GM23338 (cell line): ENCODE results near the gene USP20. TPM values are rescaled to one million over a fixed set of nuclear protein-coding genes. Genes with fewer than 3 reads are reported as not detected.

Experiments used
- ATAC-seq: fragments of 200-7000 bp; cut with Tn5 transposase; 3 replicates; pipeline ENCODE4 v1.9.1; 2020
- DNase-seq: peaks from one replicate; pipeline ENCODE4 v3.0.0-alpha.2; 2015; ENCODE audit warnings: low spot score
- H2AFZ ChIP-seq: fragments of 200-600 bp; sonication (generic); 2 replicates; pipeline ENCODE4 v1.8.0; 2016; ENCODE audit warnings: antibody characterized with exemption, mild to moderate bottlenecking, moderate library complexity
- H3F3A ChIP-seq: fragments of 200-600 bp; sonication (generic); replicated peaks from 2 replicates; pipeline ENCODE4 v1.8.0; 2017; ENCODE audit warnings: antibody characterized with exemption, mixed run types, low read depth
- H3K27ac ChIP-seq: fragments of 200-600 bp; sonication (generic); 2 replicates; pipeline ENCODE4 v1.6.1; 2016; ENCODE audit warnings: low read depth
- H3K27me3 ChIP-seq: fragments of 200-600 bp; sonication (generic); 2 replicates; pipeline ENCODE4 v1.8.0; 2016; ENCODE audit warnings: mild to moderate bottlenecking, mixed run types, moderate library complexity; ENCODE audit not compliant: insufficient read depth
- H3K36me3 ChIP-seq: fragments of 200-600 bp; sonication (generic); 2 replicates; pipeline ENCODE4 v1.8.0; 2016; ENCODE audit warnings: mild to moderate bottlenecking; ENCODE audit not compliant: insufficient read depth
- H3K4me1 ChIP-seq: fragments of 200-600 bp; sonication (generic); 2 replicates; pipeline ENCODE4 v1.8.0; 2016; ENCODE audit warnings: mild to moderate bottlenecking, moderate library complexity; ENCODE audit not compliant: insufficient read depth
- H3K4me2 ChIP-seq: fragments of 200-600 bp; sonication (generic); 2 replicates; pipeline ENCODE4 v1.7.1; 2017; ENCODE audit warnings: mixed run types
- H3K4me3 ChIP-seq: fragments of 200-600 bp; sonication (generic); 2 replicates; pipeline ENCODE4 v1.6.1; 2016; ENCODE audit warnings: mixed run types
- H3K79me2 ChIP-seq: fragments of 200-600 bp; sonication (generic); replicated peaks from 2 replicates; pipeline ENCODE4 v1.8.0; 2017; ENCODE audit warnings: mild to moderate bottlenecking; ENCODE audit not compliant: insufficient read depth
- H3K9me2 ChIP-seq: fragments of 200-600 bp; sonication (generic); 2 replicates; pipeline ENCODE4 v1.8.0; 2017; ENCODE audit not compliant: insufficient read depth
- H4K20me1 ChIP-seq: fragments of 200-600 bp; sonication (generic); replicated peaks from 2 replicates; pipeline ENCODE4 v1.8.0; 2017; ENCODE audit warnings: mild to moderate bottlenecking; ENCODE audit not compliant: insufficient read depth
- H3K27ac Mint-ChIP-seq: 2 replicates; pipeline ENCODE4 v1.8.0; 2020; ENCODE audit warnings: inconsistent platforms, mild to moderate bottlenecking, moderate library complexity, mixed read lengths
- H3K27me3 Mint-ChIP-seq: 3 replicates; pipeline ENCODE4 v1.8.0; 2022; ENCODE audit warnings: low read depth, mild to moderate bottlenecking, moderate library complexity, mixed read lengths, inconsistent platforms; ENCODE audit not compliant: insufficient read depth, poor library complexity
- H3K36me3 Mint-ChIP-seq: 3 replicates; pipeline ENCODE4 v1.8.0; 2021; ENCODE audit warnings: low read depth, mild to moderate bottlenecking, inconsistent platforms, moderate library complexity, mixed read lengths
- H3K4me1 Mint-ChIP-seq: 3 replicates; pipeline ENCODE4 v1.8.0; 2020; ENCODE audit warnings: mild to moderate bottlenecking, inconsistent platforms, mixed read lengths
- H3K4me3 Mint-ChIP-seq: 3 replicates; pipeline ENCODE4 v1.8.0; 2021; ENCODE audit warnings: moderate library complexity, mild to moderate bottlenecking, inconsistent platforms, mixed read lengths
- H3K9me3 Mint-ChIP-seq: 3 replicates; pipeline ENCODE4 v1.8.0; 2020; ENCODE audit warnings: moderate library complexity, mild to moderate bottlenecking, inconsistent platforms, mixed read lengths
- CREB1 ChIP-seq: fragments of 250-450 bp; sonication (Bioruptor Pico); IDR thresholded peaks from 2 replicates; pipeline ENCODE4 v1.5.0; 2020; ENCODE audit warnings: low read depth, mild to moderate bottlenecking, moderate library complexity
- ETS1 ChIP-seq: IDR thresholded peaks from 2 replicates; pipeline ENCODE4 v1.6.1; 2016; ENCODE audit warnings: antibody characterized with exemption
- JUNB ChIP-seq: IDR thresholded peaks from one replicate; pipeline ENCODE4 v1.6.1; 2016; ENCODE audit warnings: antibody characterized with exemption; ENCODE audit not compliant: unreplicated experiment
- POLR2AphosphoS5 ChIP-seq: IDR thresholded peaks from 2 replicates; pipeline ENCODE4 v1.6.1; 2016; ENCODE audit warnings: antibody characterized with exemption, low read depth
- ZNF114 ChIP-seq: fragments of 250-450 bp; sonication (Bioruptor Pico); IDR thresholded peaks from 2 replicates; pipeline ENCODE4 v1.5.0; 2020; ENCODE audit warnings: mild to moderate bottlenecking, moderate library complexity
- polyA plus RNA-seq: library from polyadenylated mRNA; unstranded; fragments of >200 nt; fragmentation: Nextera tagmentation; extraction: Ambion mirVana; gene quantifications from 2 replicates; pipeline ENCODE4 v1.2.1, GENCODE V29; 2016
- total RNA-seq: library from RNA; depleted of rRNA; stranded (reverse); fragments of >200 nt; shearing (Covaris generic); gene quantifications from 2 replicates; pipeline ENCODE4 v1.2.3, GENCODE V29; 2014
- TF ChIP-seq, protein P1 (sequence below): fragments of 250-450 bp; sonication (Bioruptor Pico); IDR thresholded peaks from 2 replicates; pipeline ENCODE4 v1.5.0; 2020; ENCODE audit warnings: mild to moderate bottlenecking, moderate library complexity

Gene USP20
- total and polyA plus RNA-seq, 2 experiments from 2014 or later, result 10.4 to 13.0 TPM

- DNase-seq (no peak), ATAC-seq (no peak)
- no peak overlapping the region for H2AFZ ChIP-seq
- H3K4me1 Mint-ChIP-seq, result peaks cover 3% of the 10 kb centered on the region; the same call in 1 of the 3 replicates
- no peak overlapping the region for H3K27ac ChIP-seq
- no peaks in the 10 kb centered on the region for H3K9me2 ChIP-seq
- H3K9me3 Mint-ChIP-seq, result no peaks in the 10 kb centered on the region
- no peak overlapping the region for H3K4me2 ChIP-seq
- H3K27me3 ChIP-seq, result no peaks in the 10 kb centered on the region
- H3K4me3 ChIP-seq, result no peak overlapping the region
- no peaks in the 10 kb centered on the region for H3K36me3 ChIP-seq
- no peak overlapping the region for H3K27ac Mint-ChIP-seq
- H3K36me3 Mint-ChIP-seq, result peaks cover 3% of the 10 kb centered on the region; the same call in 1 of the 3 replicates
- TF ChIP-seq, protein P1, sequence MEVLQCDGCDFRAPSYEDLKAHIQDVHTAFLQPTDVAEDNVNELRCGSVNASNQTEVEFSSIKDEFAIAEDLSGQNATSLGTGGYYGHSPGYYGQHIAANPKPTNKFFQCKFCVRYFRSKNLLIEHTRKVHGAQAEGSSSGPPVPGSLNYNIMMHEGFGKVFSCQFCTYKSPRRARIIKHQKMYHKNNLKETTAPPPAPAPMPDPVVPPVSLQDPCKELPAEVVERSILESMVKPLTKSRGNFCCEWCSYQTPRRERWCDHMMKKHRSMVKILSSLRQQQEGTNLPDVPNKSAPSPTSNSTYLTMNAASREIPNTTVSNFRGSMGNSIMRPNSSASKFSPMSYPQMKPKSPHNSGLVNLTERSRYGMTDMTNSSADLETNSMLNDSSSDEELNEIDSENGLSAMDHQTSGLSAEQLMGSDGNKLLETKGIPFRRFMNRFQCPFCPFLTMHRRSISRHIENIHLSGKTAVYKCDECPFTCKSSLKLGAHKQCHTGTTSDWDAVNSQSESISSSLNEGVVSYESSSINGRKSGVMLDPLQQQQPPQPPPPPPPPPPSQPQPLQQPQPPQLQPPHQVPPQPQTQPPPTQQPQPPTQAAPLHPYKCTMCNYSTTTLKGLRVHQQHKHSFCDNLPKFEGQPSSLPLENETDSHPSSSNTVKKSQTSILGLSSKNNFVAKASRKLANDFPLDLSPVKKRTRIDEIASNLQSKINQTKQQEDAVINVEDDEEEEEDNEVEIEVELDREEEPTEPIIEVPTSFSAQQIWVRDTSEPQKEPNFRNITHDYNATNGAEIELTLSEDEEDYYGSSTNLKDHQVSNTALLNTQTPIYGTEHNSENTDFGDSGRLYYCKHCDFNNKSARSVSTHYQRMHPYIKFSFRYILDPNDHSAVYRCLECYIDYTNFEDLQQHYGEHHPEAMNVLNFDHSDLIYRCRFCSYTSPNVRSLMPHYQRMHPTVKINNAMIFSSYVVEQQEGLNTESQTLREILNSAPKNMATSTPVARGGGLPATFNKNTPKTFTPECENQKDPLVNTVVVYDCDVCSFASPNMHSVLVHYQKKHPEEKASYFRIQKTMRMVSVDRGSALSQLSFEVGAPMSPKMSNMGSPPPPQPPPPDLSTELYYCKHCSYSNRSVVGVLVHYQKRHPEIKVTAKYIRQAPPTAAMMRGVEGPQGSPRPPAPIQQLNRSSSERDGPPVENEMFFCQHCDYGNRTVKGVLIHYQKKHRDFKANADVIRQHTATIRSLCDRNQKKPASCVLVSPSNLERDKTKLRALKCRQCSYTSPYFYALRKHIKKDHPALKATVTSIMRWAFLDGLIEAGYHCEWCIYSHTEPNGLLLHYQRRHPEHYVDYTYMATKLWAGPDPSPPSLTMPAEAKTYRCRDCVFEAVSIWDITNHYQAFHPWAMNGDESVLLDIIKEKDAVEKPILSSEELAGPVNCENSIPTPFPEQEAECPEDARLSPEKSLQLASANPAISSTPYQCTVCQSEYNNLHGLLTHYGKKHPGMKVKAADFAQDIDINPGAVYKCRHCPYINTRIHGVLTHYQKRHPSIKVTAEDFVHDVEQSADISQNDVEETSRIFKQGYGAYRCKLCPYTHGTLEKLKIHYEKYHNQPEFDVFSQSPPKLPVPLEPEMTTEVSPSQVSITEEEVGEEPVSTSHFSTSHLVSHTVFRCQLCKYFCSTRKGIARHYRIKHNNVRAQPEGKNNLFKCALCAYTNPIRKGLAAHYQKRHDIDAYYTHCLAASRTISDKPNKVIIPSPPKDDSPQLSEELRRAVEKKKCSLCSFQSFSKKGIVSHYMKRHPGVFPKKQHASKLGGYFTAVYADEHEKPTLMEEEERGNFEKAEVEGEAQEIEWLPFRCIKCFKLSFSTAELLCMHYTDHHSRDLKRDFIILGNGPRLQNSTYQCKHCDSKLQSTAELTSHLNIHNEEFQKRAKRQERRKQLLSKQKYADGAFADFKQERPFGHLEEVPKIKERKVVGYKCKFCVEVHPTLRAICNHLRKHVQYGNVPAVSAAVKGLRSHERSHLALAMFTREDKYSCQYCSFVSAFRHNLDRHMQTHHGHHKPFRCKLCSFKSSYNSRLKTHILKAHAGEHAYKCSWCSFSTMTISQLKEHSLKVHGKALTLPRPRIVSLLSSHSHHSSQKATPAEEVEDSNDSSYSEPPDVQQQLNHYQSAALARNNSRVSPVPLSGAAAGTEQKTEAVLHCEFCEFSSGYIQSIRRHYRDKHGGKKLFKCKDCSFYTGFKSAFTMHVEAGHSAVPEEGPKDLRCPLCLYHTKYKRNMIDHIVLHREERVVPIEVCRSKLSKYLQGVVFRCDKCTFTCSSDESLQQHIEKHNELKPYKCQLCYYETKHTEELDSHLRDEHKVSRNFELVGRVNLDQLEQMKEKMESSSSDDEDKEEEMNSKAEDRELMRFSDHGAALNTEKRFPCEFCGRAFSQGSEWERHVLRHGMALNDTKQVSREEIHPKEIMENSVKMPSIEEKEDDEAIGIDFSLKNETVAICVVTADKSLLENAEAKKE (CRISPR knock-in tag), result no peak
- TF ChIP-seq POLR2AphosphoS5 (no peak), ZNF114 (CRISPR knock-in tag) (no peak)
- H3F3A ChIP-seq, result no peaks in the 10 kb centered on the region
- no peaks in the 10 kb centered on the region for H3K4me1 ChIP-seq
- H3K79me2 ChIP-seq, result no peaks in the 10 kb centered on the region
- H4K20me1 ChIP-seq, result no peaks in the 10 kb centered on the region
- no peaks in the 10 kb centered on the region for H3K27me3 Mint-ChIP-seq
- H3K4me3 Mint-ChIP-seq, result no peak overlapping the region
Measured at GRCh38 chr9:129919277-129919676, 84.0 kb downstream of the USP20 start.

- DNase-seq (no peak), ATAC-seq (no peak)
- no peaks in the 10 kb centered on the region for H3K9me2 ChIP-seq
- H3K27ac Mint-ChIP-seq, result no peak overlapping the region
- no peaks in the 10 kb centered on the region for H3F3A ChIP-seq
- H3K27me3 ChIP-seq, result no peaks in the 10 kb centered on the region
- H3K4me3 ChIP-seq, result no peak overlapping the region
- H3K27ac ChIP-seq, result no peak overlapping the region
- H2AFZ ChIP-seq, result no peak overlapping the region
- H3K36me3 Mint-ChIP-seq, result peaks cover 3% of the 10 kb centered on the region; the same call in 1 of the 3 replicates
- no peak overlapping the region for H3K4me2 ChIP-seq
- H3K4me1 ChIP-seq, result no peaks in the 10 kb centered on the region
- H3K36me3 ChIP-seq, result no peaks in the 10 kb centered on the region
- H3K4me1 Mint-ChIP-seq, result peaks cover 3% of the 10 kb centered on the region; the same call in 1 of the 3 replicates
- H3K9me3 Mint-ChIP-seq, result no peaks in the 10 kb centered on the region
- no peaks in the 10 kb centered on the region for H4K20me1 ChIP-seq
- no peaks in the 10 kb centered on the region for H3K27me3 Mint-ChIP-seq
- no peaks in the 10 kb centered on the region for H3K79me2 ChIP-seq
- H3K4me3 Mint-ChIP-seq, result no peak overlapping the region
- TF ChIP-seq ETS1, result no peak
- TF ChIP-seq JUNB, result no peak
- TF ChIP-seq, protein P1 (CRISPR knock-in tag), result no peak
- TF ChIP-seq CREB1, result no peak
Measured at GRCh38 chr9:129919841-129920240, 84.6 kb downstream of the USP20 start.
